Stimulated activated naive CD8-positive, alpha-beta T cell treated with anti-CD3 and anti-CD28 coated beads, Interleukin-15, amount 100 ng/mL, for 72 hours (primary cell): ENCODE data around the gene NAGS.
"Not testable (repeated sequence)": the region's sequence is repeated elsewhere in the genome, so short reads cannot be mapped to it uniquely, and the experiment has no call there.

Source experiments
- ATAC-seq: fragments of 150-1000 bp; cut with Tn5 transposase; 2 replicates; pipeline ENCODE4 v1.10.0; 2021; ENCODE audit warnings: mild to moderate bottlenecking, moderate library complexity
- DNase-seq, 2 donors: peaks; one replicate each; pipeline ENCODE4 v3.0.0; 2021 to 2022
- H3K27ac Mint-ChIP-seq, 2 donors: one replicate each; pipeline ENCODE4 v1.8.0; 2022; ENCODE audit warnings: mild to moderate bottlenecking in 2 of 2, mixed read lengths in 2 of 2, moderate library complexity in 2 of 2
- H3K27me3 Mint-ChIP-seq: one replicate; pipeline ENCODE4 v1.8.0; 2022; ENCODE audit warnings: mixed read lengths
- H3K4me1 Mint-ChIP-seq: one replicate; pipeline ENCODE4 v1.8.0; 2022; ENCODE audit warnings: mild to moderate bottlenecking, mixed read lengths
- H3K4me3 Mint-ChIP-seq, 2 donors: one replicate each; pipeline ENCODE4 v1.8.0; 2022; ENCODE audit warnings: mild to moderate bottlenecking in 2 of 2, mixed read lengths in 2 of 2, moderate library complexity in 1 of 2
- H3K9me3 Mint-ChIP-seq, 2 donors: one replicate each; pipeline ENCODE4 v1.8.0; 2022; ENCODE audit warnings: mixed read lengths in 2 of 2

Gene NAGS

GRCh38 chr17:44010966-44011647 is 6.7 kb downstream of the NAGS start:
- Mint-ChIP-seq H3K4me3 (no peak overlapping the region), H3K4me1 (peaks cover 49% of the 10 kb centered on the region), H3K27ac (peak overlapping the region in 1 of 2 donors; percentile 60), H3K27me3 (peaks cover 15% of the 10 kb centered on the region), H3K9me3 (no peaks in the 10 kb centered on the region)
- DNase-seq (no peak), ATAC-seq (no peak)

GRCh38 chr17:44011876-44012275 is 7.5 kb downstream of the NAGS start:
- Mint-ChIP-seq H3K4me1 (peaks cover 41% of the 10 kb centered on the region), H3K4me3 (no peak overlapping the region), H3K27me3 (peaks cover 9% of the 10 kb centered on the region), H3K27ac (no peak overlapping the region), H3K9me3 (no peaks in the 10 kb centered on the region)
- DNase-seq, result no peak
- no peak for ATAC-seq

GRCh38 chr17:44012391-44012790 is 8.0 kb downstream of the NAGS start:
- H3K27ac Mint-ChIP-seq, result no peak overlapping the region
- no peak for ATAC-seq
- peaks cover 9% of the 10 kb centered on the region for H3K27me3 Mint-ChIP-seq
- DNase-seq, result no peak
- no peaks in the 10 kb centered on the region for H3K9me3 Mint-ChIP-seq
- peaks cover 36% of the 10 kb centered on the region for H3K4me1 Mint-ChIP-seq
- H3K4me3 Mint-ChIP-seq, result no peak overlapping the region

- no peak for ATAC-seq
- no peaks in the 10 kb centered on the region for H3K9me3 Mint-ChIP-seq
- H3K4me1 Mint-ChIP-seq, result peaks cover 31% of the 10 kb centered on the region
- peak overlapping the region in 1 of 2 donors; percentile 35 for H3K4me3 Mint-ChIP-seq
- DNase-seq, result no peak
- peaks cover 5% of the 10 kb centered on the region for H3K27me3 Mint-ChIP-seq
- no peak overlapping the region for H3K27ac Mint-ChIP-seq
Measured at GRCh38 chr17:44012874-44013273, 8.5 kb downstream of the NAGS start.

GRCh38 chr17:44014133-44014436 is 9.7 kb downstream of the NAGS start:
- Mint-ChIP-seq H3K27me3 (no peaks in the 10 kb centered on the region), H3K4me1 (peaks cover 21% of the 10 kb centered on the region), H3K9me3 (no peaks in the 10 kb centered on the region), H3K4me3 (peak overlapping the region; percentile 100), H3K27ac (peak overlapping the region in 1 of 2 donors; percentile 98)
- DNase-seq, result no peak
- no peak for ATAC-seq

- peak within 1 kb of the TSS; percentile 100 for H3K4me3 Mint-ChIP-seq
- peak within 1 kb of the TSS; percentile 98 to 99 for H3K27ac Mint-ChIP-seq
- no peaks in the 10 kb centered on the region for H3K9me3 Mint-ChIP-seq
- peaks cover 21% of the 10 kb centered on the region for H3K4me1 Mint-ChIP-seq
- DNase-seq (peak; percentile 85 to 91), ATAC-seq (peak; percentile 98)
- H3K27me3 Mint-ChIP-seq, result no peaks in the 10 kb centered on the region
Measured at GRCh38 chr17:44014437-44015172, 10.2 kb downstream of the NAGS start, which contains the start of gene TMEM101. TMEM101 (minus strand) TSS chr17:44014963; CDS start chr17:44014952, 11 bp downstream.

GRCh38 chr17:44021227-44021626 is 16.8 kb downstream of the NAGS start:
- not testable (repeated sequence) for H3K4me3 Mint-ChIP-seq, H3K27ac Mint-ChIP-seq, ATAC-seq, H3K4me1 Mint-ChIP-seq, H3K27me3 Mint-ChIP-seq, DNase-seq, H3K9me3 Mint-ChIP-seq

- Mint-ChIP-seq H3K27ac (no peak overlapping the region), H3K4me1 (no peaks in the 10 kb centered on the region), H3K4me3 (no peak overlapping the region), H3K27me3 (no peaks in the 10 kb centered on the region), H3K9me3 (no peaks in the 10 kb centered on the region)
- DNase-seq, result no peak
- ATAC-seq, result no peak
Measured at GRCh38 chr17:44022246-44022645, 17.8 kb downstream of the NAGS start.

- Mint-ChIP-seq H3K27ac (peak overlapping the region in 1 of 2 donors; percentile 49), H3K4me3 (no peak overlapping the region), H3K4me1 (no peaks in the 10 kb centered on the region), H3K27me3 (no peaks in the 10 kb centered on the region), H3K9me3 (no peaks in the 10 kb centered on the region)
- ATAC-seq, result peak; percentile 39
- no peak for DNase-seq
Measured at GRCh38 chr17:44023545-44024270, 19.3 kb downstream of the NAGS start.

- DNase-seq, result no peak
- Mint-ChIP-seq H3K27me3 (no peaks in the 10 kb centered on the region), H3K4me3 (no peak overlapping the region), H3K27ac (no peak overlapping the region), H3K4me1 (no peaks in the 10 kb centered on the region), H3K9me3 (no peaks in the 10 kb centered on the region)
- no peak for ATAC-seq
Measured at GRCh38 chr17:44024271-44024663, 19.8 kb downstream of the NAGS start.

GRCh38 chr17:44024853-44025252 is 20.4 kb downstream of the NAGS start:
- no peaks in the 10 kb centered on the region for H3K9me3 Mint-ChIP-seq
- ATAC-seq (no peak), DNase-seq (no peak)
- H3K4me1 Mint-ChIP-seq, result no peaks in the 10 kb centered on the region
- H3K27me3 Mint-ChIP-seq, result no peaks in the 10 kb centered on the region
- H3K27ac Mint-ChIP-seq, result no peak overlapping the region
- no peak overlapping the region for H3K4me3 Mint-ChIP-seq

- H3K27me3 Mint-ChIP-seq, result no peaks in the 10 kb centered on the region
- DNase-seq, result no peak
- H3K4me1 Mint-ChIP-seq, result peaks cover 8% of the 10 kb centered on the region
- peak overlapping the region in 1 of 2 donors; percentile 21 for H3K27ac Mint-ChIP-seq
- no peak overlapping the region for H3K4me3 Mint-ChIP-seq
- H3K9me3 Mint-ChIP-seq, result no peaks in the 10 kb centered on the region
- ATAC-seq, result no peak
Measured at GRCh38 chr17:44029736-44030135, 25.3 kb downstream of the NAGS start.

- no peak for DNase-seq
Measured at GRCh38 chr17:44030482-44030881, 26.1 kb downstream of the NAGS start.

GRCh38 chr17:44033861-44034408 is 29.5 kb downstream of the NAGS start:
- Mint-ChIP-seq H3K4me1 (peaks cover 8% of the 10 kb centered on the region), H3K27me3 (no peaks in the 10 kb centered on the region), H3K9me3 (no peaks in the 10 kb centered on the region), H3K4me3 (no peak overlapping the region), H3K27ac (peak overlapping the region in 1 of 2 donors; percentile 5)
- ATAC-seq, result no peak
- DNase-seq, result no peak

More at GRCh38 chr17:44030482-44030881, 26.1 kb downstream of the NAGS start:
- H3K4me1 Mint-ChIP-seq, result peaks cover 8% of the 10 kb centered on the region
- H3K9me3 Mint-ChIP-seq, result no peaks in the 10 kb centered on the region
- no peak overlapping the region for H3K4me3 Mint-ChIP-seq
- no peak for ATAC-seq
- H3K27ac Mint-ChIP-seq, result no peak overlapping the region
- no peaks in the 10 kb centered on the region for H3K27me3 Mint-ChIP-seq

- not testable (repeated sequence) for H3K27ac Mint-ChIP-seq, H3K4me1 Mint-ChIP-seq, ATAC-seq, H3K4me3 Mint-ChIP-seq, H3K27me3 Mint-ChIP-seq, H3K9me3 Mint-ChIP-seq, DNase-seq
Measured at GRCh38 chr17:44034688-44035087, 30.3 kb downstream of the NAGS start.

- H3K27ac Mint-ChIP-seq, result no peak overlapping the region
- no peaks in the 10 kb centered on the region for H3K27me3 Mint-ChIP-seq
- ATAC-seq, result no peak
- peaks cover 28% of the 10 kb centered on the region for H3K4me1 Mint-ChIP-seq
- no peaks in the 10 kb centered on the region for H3K9me3 Mint-ChIP-seq
- DNase-seq, result no peak
- H3K4me3 Mint-ChIP-seq, result no peak overlapping the region
Measured at GRCh38 chr17:44037471-44037870, 33.0 kb downstream of the NAGS start.
